GM18498 (cell line): ENCODE measurements around the gene SAMD10.
"Not testable (repeated sequence)": the region's sequence is repeated elsewhere in the genome, so short reads cannot be mapped to it uniquely, and the experiment has no call there.

ENCODE experiments used
- ATAC-seq: cut with Tn5 transposase; IDR thresholded peaks from one replicate; pipeline ENCODE4 v1.9.1; 2021; ENCODE audit warnings: mild to moderate bottlenecking, moderate library complexity; ENCODE audit not compliant: unreplicated experiment

SAMD10 gene

GRCh38 chr20:63969838-63970713 lies 9.4 kb downstream of the SAMD10 start, which contains the start of gene ZNF512B:
Gene ZNF512B (minus strand): TSS chr20:63969930. CDS start chr20:63967950, 1,980 bp downstream.
- no peak for ATAC-seq

- no peak for ATAC-seq
These were observed 10.3 kb downstream of the SAMD10 start for GRCh38 chr20:63968928-63969760.

- ATAC-seq, result no peak
These were observed 11.1 kb downstream of the SAMD10 start for GRCh38 chr20:63968136-63968927.

- ATAC-seq, result no peak
These were observed 11.9 kb downstream of the SAMD10 start for GRCh38 chr20:63967330-63968135.

GRCh38 chr20:63966944-63967322 lies 12.5 kb downstream of the SAMD10 start:
- no peak for ATAC-seq

GRCh38 chr20:63966172-63966943 lies 13.1 kb downstream of the SAMD10 start:
- ATAC-seq, result no peak

- ATAC-seq, result no peak
These were observed 15.0 kb downstream of the SAMD10 start for GRCh38 chr20:63964412-63964811.

- ATAC-seq, result no peak
These were observed 15.6 kb downstream of the SAMD10 start for GRCh38 chr20:63963784-63964301.

- no peak for ATAC-seq
These were observed 16.1 kb downstream of the SAMD10 start for GRCh38 chr20:63963348-63963741.

- ATAC-seq, result no peak
These were observed 16.8 kb downstream of the SAMD10 start for GRCh38 chr20:63962426-63963347.

GRCh38 chr20:63961664-63962425 lies 17.6 kb downstream of the SAMD10 start:
- ATAC-seq, result no peak

- not testable (repeated sequence) for ATAC-seq
These were observed 18.5 kb downstream of the SAMD10 start for GRCh38 chr20:63960654-63961621.

- ATAC-seq, result no peak
These were observed 19.8 kb downstream of the SAMD10 start for GRCh38 chr20:63959699-63960075.

- no peak for ATAC-seq
These were observed 20.3 kb downstream of the SAMD10 start for GRCh38 chr20:63958964-63959698.

- no peak for ATAC-seq
These were observed 21.0 kb downstream of the SAMD10 start for GRCh38 chr20:63958471-63958870.
